Lung (tissue), 12 donors: ENCODE measurements around the gene DOC2A. TPM values are rescaled to one million over a fixed set of nuclear protein-coding genes. Genes with fewer than 3 reads are reported as not detected.

Experiments used
- ATAC-seq: fragments of 200-7000 bp; cut with Tn5 transposase; one replicate; pipeline ENCODE4 v1.9.1; 2020; ENCODE audit warnings: moderate number of reproducible peaks; ENCODE audit not compliant: insufficient read depth, low FRiP score
- DNase-seq, 3 donors: peaks; one replicate each; pipeline ENCODE4 v3.0.0-alpha.2; 2013 to 2017
- H3K27ac ChIP-seq, 2 donors: one replicate each; pipeline ENCODE4 v1.5.1; 2013; ENCODE audit warnings: mild to moderate bottlenecking in 2 of 2, moderate library complexity in 2 of 2, control low read depth in 1 of 2, inconsistent platforms in 1 of 2, low read depth in 1 of 2, low read length in 1 of 2
- H3K27me3 ChIP-seq, 3 donors: one replicate each; pipeline ENCODE4 v1.5.1; 2013; ENCODE audit warnings: low read length in 2 of 3; ENCODE audit not compliant: control insufficient read depth in 3 of 3, insufficient read depth in 3 of 3
- H3K36me3 ChIP-seq, 4 donors: one replicate each; pipeline ENCODE4 v1.5.1; 2013; ENCODE audit warnings: low read length in 4 of 4, mild to moderate bottlenecking in 1 of 4, moderate library complexity in 1 of 4; ENCODE audit not compliant: control insufficient read depth in 4 of 4, insufficient read depth in 4 of 4
- H3K4me1 ChIP-seq, 5 donors: one replicate each; pipeline ENCODE4 v1.5.1; 2013; ENCODE audit warnings: low read length in 5 of 5, mild to moderate bottlenecking in 2 of 5, moderate library complexity in 1 of 5; ENCODE audit not compliant: control insufficient read depth in 5 of 5, insufficient read depth in 5 of 5
- H3K4me3 ChIP-seq: one replicate; pipeline ENCODE4 v1.5.1; 2013; ENCODE audit warnings: mild to moderate bottlenecking, control low read depth, moderate library complexity
- H3K9ac ChIP-seq, 2 donors: one replicate each; pipeline ENCODE4 v1.5.1; 2013; ENCODE audit warnings: low read length in 2 of 2, control low read depth in 1 of 2; ENCODE audit not compliant: insufficient read depth in 1 of 2
- H3K9me3 ChIP-seq, 4 donors: one replicate each; pipeline ENCODE4 v1.5.1; 2013; ENCODE audit warnings: low read length in 3 of 4, mild to moderate bottlenecking in 1 of 4, moderate library complexity in 1 of 4; ENCODE audit not compliant: control insufficient read depth in 4 of 4, insufficient read depth in 3 of 4
- CTCF ChIP-seq: IDR thresholded peaks from 2 replicates; pipeline ENCODE4 v1.5.1; 2012; ENCODE audit warnings: mild to moderate bottlenecking; ENCODE audit errors: control extremely low read depth, extremely low read depth
- WGBS, 2 donors: extraction: QIAGEN DNeasy Blood & Tissue Kit; methylation state at CpG; one replicate each; pipeline ENCODE4 v1.1.7; 2013; 5-methylcytosine and 5-hydroxymethylcytosine counted together
- polyA plus RNA-seq, 2 donors: library from polyadenylated mRNA; stranded (reverse); fragments of 200-250 nt; gene quantifications; one replicate each; pipeline ENCODE4 v1.2.1, GENCODE V29; 2013
- total RNA-seq, 2 donors: library from RNA; depleted of rRNA in 1 of 2; stranded (reverse); fragments of >200 nt in 1 of 2; gene quantifications; one replicate each; pipeline ENCODE4 v1.2.1, GENCODE V29; 2014 to 2021
- donor health status: control.
- donor health status: control.
- donor health status: Bipolar disorder and iron deficiency.
- donor health status: healthy.
- donor health status: DM: yes; HTN: yes; CAD: no.

Gene DOC2A
- total and polyA plus RNA-seq, 4 donors = 1.4 to 8.7 (median 2.7) TPM

DNA sequence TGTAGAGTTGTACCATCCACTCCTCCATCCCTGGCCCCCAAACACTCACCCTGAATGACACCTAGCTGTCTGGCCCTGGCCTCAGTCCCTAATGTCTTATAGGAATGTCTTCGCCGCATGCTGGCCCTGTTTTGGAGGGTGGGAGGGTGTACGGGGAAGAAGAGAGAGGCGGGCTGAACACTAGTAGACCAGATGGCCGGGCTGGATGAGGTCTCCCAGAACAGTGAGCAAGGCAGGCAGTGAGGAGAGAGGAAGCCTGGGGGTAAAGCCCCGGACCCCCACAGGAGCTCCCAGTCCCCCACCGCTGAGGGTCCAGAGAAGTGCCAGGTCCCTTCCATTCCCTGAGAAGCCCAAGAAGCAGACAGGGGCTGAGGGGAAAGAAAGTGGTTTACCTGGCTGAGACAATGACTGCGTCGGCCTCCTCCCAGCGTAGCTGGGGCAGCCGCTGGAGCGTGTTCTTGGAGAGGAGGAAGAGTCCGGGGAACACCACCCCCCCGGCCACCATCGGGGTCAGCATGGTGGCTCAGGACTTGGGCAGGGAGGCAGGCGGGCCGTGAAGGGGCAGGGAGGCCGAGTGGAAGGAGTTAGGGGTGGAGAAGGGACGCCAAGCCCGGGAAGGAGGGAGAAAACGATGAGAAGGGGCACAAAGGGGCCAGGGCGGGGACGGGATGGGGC, 19.3 kb upstream of the DOC2A start:
- Histone ChIP-seq H3K27me3 (peaks cover 0 to 40% (median 9%) of the 10 kb centered on the region in 3 donors), H3K9ac (no peak overlapping the region), H3K27ac (no peak overlapping the region), H3K36me3 (no peaks in the 10 kb centered on the region), H3K9me3 (peaks cover 0 to 2% (median 0%) of the 10 kb centered on the region in 4 donors), H3K4me1 (peaks cover 0 to 22% (median 0%) of the 10 kb centered on the region in 5 donors), H3K4me3 (no peak overlapping the region)
- DNase-seq = no peak
- TF ChIP-seq CTCF = no peak
- no peak for ATAC-seq
- 18 to 19% methylated on average over 23 of the region's 23 CpGs for WGBS, 2 donors

DNA sequence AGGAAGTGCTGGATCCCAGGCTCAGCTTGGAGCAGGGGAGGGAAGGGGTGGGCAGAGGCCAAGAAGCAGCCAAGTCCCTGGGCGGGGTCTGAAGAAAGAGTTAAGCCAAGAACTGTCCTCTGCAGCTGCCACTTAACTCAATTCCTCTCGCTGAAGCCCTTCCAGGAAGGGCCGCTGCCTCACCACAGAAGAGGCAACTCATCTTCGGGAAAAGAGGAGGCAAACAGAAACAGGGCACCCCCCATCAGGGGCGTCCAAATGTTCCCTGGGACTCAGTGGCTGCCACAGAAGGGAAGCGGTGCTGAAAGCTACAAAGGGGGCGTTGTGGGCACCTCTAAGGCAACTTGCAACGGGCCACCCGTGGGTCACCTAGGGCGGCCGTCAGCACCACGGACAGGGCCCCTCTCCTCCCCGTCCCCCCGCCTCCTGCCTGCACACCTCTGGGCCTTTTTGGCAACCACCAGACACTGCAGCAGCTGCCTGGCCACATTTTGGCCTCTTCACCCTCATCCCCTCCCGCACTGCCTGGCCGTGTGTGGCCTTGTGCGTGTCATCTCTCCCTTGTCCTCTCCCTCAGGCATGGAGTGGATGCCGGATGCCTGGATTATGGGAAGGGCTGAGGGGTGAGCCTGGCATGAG, 17.7 kb upstream of the DOC2A start:
- peaks cover 0 to 37% (median 9%) of the 10 kb centered on the region in 3 donors for H3K27me3 ChIP-seq
- H3K9ac ChIP-seq = no peak overlapping the region
- WGBS, 2 donors = 13 to 21% methylated on average over 12 to 18 of the region's 18 CpGs
- peak; percentile 65 to 80 (median 74) for DNase-seq
- no peak overlapping the region for H3K4me3 ChIP-seq
- ATAC-seq = no peak
- H3K9me3 ChIP-seq = peaks cover 0 to 2% (median 0%) of the 10 kb centered on the region in 4 donors
- no peaks in the 10 kb centered on the region for H3K36me3 ChIP-seq
- no peak overlapping the region for H3K27ac ChIP-seq
- TF ChIP-seq CTCF = no peak
- peaks cover 0 to 22% (median 0%) of the 10 kb centered on the region in 5 donors for H3K4me1 ChIP-seq

DNA sequence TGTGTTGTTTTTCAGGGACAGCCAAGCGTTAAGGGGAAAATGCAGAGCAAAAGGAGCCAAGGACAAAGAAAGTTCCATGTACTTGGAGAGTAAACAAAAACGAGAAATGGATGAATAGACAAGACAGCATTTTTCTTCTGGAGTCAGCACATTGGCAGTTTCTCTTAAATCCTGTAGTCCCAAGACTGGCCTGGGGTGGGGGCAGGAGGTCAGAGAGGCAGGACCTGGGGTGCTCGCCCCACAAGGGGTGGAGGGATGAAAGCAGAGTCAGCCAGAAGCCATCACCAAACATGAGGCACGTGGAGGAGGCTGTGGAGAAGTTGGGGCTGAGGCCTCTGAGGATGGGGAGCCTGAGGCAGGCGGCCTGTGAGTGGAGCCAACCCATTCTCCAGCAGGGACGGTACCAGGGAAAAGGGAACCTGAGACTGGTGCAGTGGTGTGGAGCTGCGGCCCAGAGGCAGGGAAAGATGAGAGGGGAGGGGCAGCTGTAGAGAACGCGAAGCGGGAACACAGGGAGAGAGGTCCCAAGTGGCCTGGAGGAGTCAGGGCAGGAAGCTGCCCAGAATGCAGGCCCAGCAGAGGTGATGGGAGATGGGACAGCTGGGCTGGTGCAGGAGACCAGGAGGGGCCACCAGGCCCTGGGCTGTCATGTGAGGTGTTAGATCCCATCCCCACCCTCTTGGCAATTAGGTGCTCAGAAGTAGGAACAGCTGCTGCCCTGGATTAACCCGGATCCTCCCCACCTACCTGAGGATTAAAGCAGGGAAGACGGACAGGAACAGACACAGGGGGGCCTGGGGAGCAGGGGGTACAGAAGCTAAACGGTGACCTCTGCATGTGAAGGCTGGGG, 17.0 kb upstream of the DOC2A start:
- Histone ChIP-seq H3K9me3 (peaks cover 0 to 2% (median 0%) of the 10 kb centered on the region in 4 donors), H3K4me3 (no peak overlapping the region), H3K36me3 (no peaks in the 10 kb centered on the region), H3K27me3 (peaks cover 0 to 37% (median 6%) of the 10 kb centered on the region in 3 donors), H3K4me1 (peaks cover 0 to 22% (median 0%) of the 10 kb centered on the region in 5 donors), H3K27ac (no peak overlapping the region), H3K9ac (no peak overlapping the region)
- DNase-seq (peak; percentile 38 to 45 (median 39)), ATAC-seq (no peak)
- WGBS, 2 donors = 42 to 44% methylated on average over 12 to 13 of the region's 13 CpGs
- TF ChIP-seq CTCF = no peak
